H1 (cell line): Measurements from ENCODE around the gene OR5A1.

Experiments
- CTCF ChIP-seq, 3 experiments: IDR thresholded peaks; 1 replicate in 2 of 3; 2 replicates in 1 of 3; pipeline versions ENCODE4 v1.5.1 to v1.6.1; 2011; ENCODE audit warnings: low read length in 3 of 3, mild to moderate bottlenecking in 3 of 3, inconsistent platforms in 2 of 3, low read depth in 1 of 3, moderate library complexity in 1 of 3; ENCODE audit not compliant: insufficient read depth in 1 of 3; ENCODE audit errors: control extremely low read depth in 1 of 3
- MAX ChIP-seq: IDR thresholded peaks from 2 replicates; pipeline ENCODE4 v1.6.1; 2012; ENCODE audit warnings: inconsistent platforms

GRCh38 chr11:59394186-59394585 is 42.1 kb upstream of the OR5A1 start:
- TF ChIP-seq MAX (no peak), CTCF (IDR thresholded peaks at IDR 0.05; ENCODE audit: control extremely low read depth in 1 of 3, insufficient read depth in 1 of 3, low read depth in 1 of 3, low read length in 3 of 3) (no peak)
